Measurements from ENCODE around the gene KAZN.

- TF ChIP-seq CTCF (IDR thresholded peaks at IDR 0.05) (no peak), POLR2A (IDR thresholded peaks at IDR 0.05) (no peak)
These were observed 412.7 kb downstream of the KAZN start for GRCh38 chr1:15011160-15011559.
